Endothelial cell (in vitro differentiated cells): ENCODE measurements around the gene TOPORS. TPM values are rescaled to one million over a fixed set of nuclear protein-coding genes. Genes with fewer than 3 reads are reported as not detected.
"Not testable (repeated sequence)": the region's sequence is repeated elsewhere in the genome, so short reads cannot be mapped to it uniquely, and the experiment has no call there.

ENCODE experiments used
- DNase-seq: peaks from one replicate; pipeline ENCODE4 v3.0.0; 2021; ENCODE audit warnings: low spot score
- H3K27ac Mint-ChIP-seq: one replicate; pipeline ENCODE4 v1.8.0; 2021; ENCODE audit warnings: mixed read lengths, inconsistent platforms; ENCODE audit not compliant: unreplicated experiment
- H3K27me3 Mint-ChIP-seq: one replicate; pipeline ENCODE4 v1.8.0; 2021; ENCODE audit warnings: mild to moderate bottlenecking, moderate library complexity, mixed read lengths, inconsistent platforms; ENCODE audit not compliant: unreplicated experiment
- H3K36me3 Mint-ChIP-seq: one replicate; pipeline ENCODE4 v1.8.0; 2021; ENCODE audit warnings: mild to moderate bottlenecking, low read depth, mixed read lengths, inconsistent platforms; ENCODE audit not compliant: unreplicated experiment
- H3K4me1 Mint-ChIP-seq: one replicate; pipeline ENCODE4 v1.8.0; 2021; ENCODE audit warnings: mild to moderate bottlenecking, mixed read lengths, inconsistent platforms; ENCODE audit not compliant: unreplicated experiment
- H3K4me3 Mint-ChIP-seq: one replicate; pipeline ENCODE4 v1.8.0; 2021; ENCODE audit warnings: mild to moderate bottlenecking, mixed read lengths, inconsistent platforms; ENCODE audit not compliant: unreplicated experiment
- H3K9me3 Mint-ChIP-seq: one replicate; pipeline ENCODE4 v1.8.0; 2021; ENCODE audit warnings: mixed read lengths, inconsistent platforms; ENCODE audit not compliant: unreplicated experiment
- CTCF ChIP-seq: fragments of 200-600 bp; sonication (generic); IDR thresholded peaks from one replicate; pipeline ENCODE4 v1.5.0; 2021; ENCODE audit warnings: antibody characterized with exemption; ENCODE audit not compliant: unreplicated experiment
- long read RNA-seq: library from polyadenylated mRNA; unstranded; transcript quantifications from one replicate; pipeline ENCODE4 v2.0.0, GENCODE V29; 2020; ENCODE audit not compliant: unreplicated experiment
- total RNA-seq: library from RNA; stranded (reverse); fragmentation: NEBNext Ultra II Directional; extraction: Animal tissue kit (Norgen Biotek cat#: 25700); gene quantifications from one replicate; pipeline ENCODE4 v1.2.1, GENCODE V29; 2021; ENCODE audit not compliant: unreplicated experiment

Gene TOPORS
- total RNA-seq: 20.7 TPM
- long read RNA-seq, full-length matches to known transcripts: 14 of 27 reads
- long read RNA-seq, partial matches to known transcripts: 12 of 27 reads
- long read RNA-seq, other reads (novel, unspliced or antisense): 1 of 27 reads

- H3K36me3 Mint-ChIP-seq: peaks cover 4% of the 10 kb centered on the region
- peak; percentile 87 for DNase-seq
- H3K9me3 Mint-ChIP-seq: no peaks in the 10 kb centered on the region
- peak within 1 kb of the TSS; percentile 99 for H3K4me3 Mint-ChIP-seq
- peak within 1 kb of the TSS; percentile 99 for H3K27ac Mint-ChIP-seq
- H3K27me3 Mint-ChIP-seq: peaks cover 16% of the 10 kb centered on the region
- H3K4me1 Mint-ChIP-seq: peaks cover 32% of the 10 kb centered on the region
- TF ChIP-seq CTCF: no peak
These were observed at the start of gene TOPORS, which contains the start of gene SMIM27 for GRCh38 chr9:32552172-32552872. Gene TOPORS (minus strand): TSS chr9:32552586. CDS start chr9:32552436, 150 bp downstream. Gene SMIM27 (plus strand): TSS chr9:32552327. CDS start chr9:32552435, 108 bp downstream.

- not testable (repeated sequence) for H3K4me3 Mint-ChIP-seq, H3K36me3 Mint-ChIP-seq, H3K9me3 Mint-ChIP-seq, H3K27ac Mint-ChIP-seq, DNase-seq, H3K27me3 Mint-ChIP-seq, H3K4me1 Mint-ChIP-seq
These were observed 46.6 kb upstream of the TOPORS start for GRCh38 chr9:32599021-32599420.

GRCh38 chr9:32596936-32597335, 44.5 kb upstream of the TOPORS start:
- H3K27ac Mint-ChIP-seq: no peak overlapping the region
- H3K27me3 Mint-ChIP-seq: peaks cover 3% of the 10 kb centered on the region
- H3K36me3 Mint-ChIP-seq: no peaks in the 10 kb centered on the region
- peaks cover 3% of the 10 kb centered on the region for H3K4me1 Mint-ChIP-seq
- no peak for DNase-seq
- no peak for TF ChIP-seq CTCF
- no peak overlapping the region for H3K4me3 Mint-ChIP-seq
- no peaks in the 10 kb centered on the region for H3K9me3 Mint-ChIP-seq

- H3K27me3 Mint-ChIP-seq: peaks cover 1% of the 10 kb centered on the region
- no peak overlapping the region for H3K4me3 Mint-ChIP-seq
- H3K9me3 Mint-ChIP-seq: no peaks in the 10 kb centered on the region
- no peak overlapping the region for H3K27ac Mint-ChIP-seq
- no peak for TF ChIP-seq CTCF
- H3K36me3 Mint-ChIP-seq: no peaks in the 10 kb centered on the region
- H3K4me1 Mint-ChIP-seq: peaks cover 3% of the 10 kb centered on the region
- no peak for DNase-seq
These were observed 43.9 kb upstream of the TOPORS start for GRCh38 chr9:32596096-32596865.

- no peaks in the 10 kb centered on the region for H3K4me1 Mint-ChIP-seq
- no peak overlapping the region for H3K4me3 Mint-ChIP-seq
- no peak for TF ChIP-seq CTCF
- no peaks in the 10 kb centered on the region for H3K36me3 Mint-ChIP-seq
- no peak overlapping the region for H3K27ac Mint-ChIP-seq
- no peaks in the 10 kb centered on the region for H3K9me3 Mint-ChIP-seq
- no peaks in the 10 kb centered on the region for H3K27me3 Mint-ChIP-seq
- no peak for DNase-seq
These were observed 38.5 kb upstream of the TOPORS start for GRCh38 chr9:32590898-32591297.
